CD4-positive, alpha-beta T cell treated with Interleukin-4 for 4 hours (primary cell): ENCODE data around the gene HLA-B.

Source experiments
- DNase-seq: peaks from one replicate; pipeline ENCODE4 v3.0.0-alpha.2; 2020

The HLA-B gene

GRCh38 chr6:31351401-31352309, 5.3 kb downstream of the HLA-B start:
- DNase-seq = no peak

GRCh38 chr6:31351033-31351380, 6.0 kb downstream of the HLA-B start:
- DNase-seq = no peak

GRCh38 chr6:31350196-31351032, 6.6 kb downstream of the HLA-B start:
- no peak for DNase-seq

GRCh38 chr6:31349301-31349700, 7.7 kb downstream of the HLA-B start:
- DNase-seq = no peak

DNA sequence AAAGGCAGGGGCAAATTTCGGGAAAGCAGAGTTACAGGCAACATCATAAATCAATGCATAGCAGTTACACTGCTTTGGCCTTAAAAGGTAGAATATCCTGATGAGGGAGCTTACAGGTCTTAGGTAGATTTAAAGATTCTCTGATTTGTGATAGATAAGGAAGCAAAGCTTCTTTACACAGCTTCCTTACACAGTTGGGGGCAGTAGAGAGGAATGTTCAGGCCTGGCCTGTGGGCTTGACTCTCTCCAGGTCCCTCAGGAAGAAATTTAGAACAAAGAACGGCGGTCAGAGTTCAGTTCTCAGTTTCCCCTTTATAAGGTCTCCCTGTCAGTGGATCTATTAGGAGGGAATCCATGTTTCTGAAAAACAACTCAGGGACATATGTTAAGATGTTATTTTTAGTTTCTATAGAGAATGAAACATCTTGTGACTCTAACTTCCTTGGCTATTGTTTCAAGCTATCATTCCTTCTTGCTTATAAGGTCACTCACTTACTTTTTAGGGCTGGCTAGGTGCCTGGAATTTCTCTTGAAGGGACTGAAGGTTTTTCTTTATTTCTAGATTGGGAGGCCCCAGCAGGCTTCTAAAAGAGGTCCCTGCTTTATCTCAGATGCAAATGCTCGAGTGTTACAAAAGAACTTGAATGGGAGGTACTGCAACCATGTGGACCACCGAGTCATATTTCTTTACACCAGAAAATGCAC, 11.8 kb downstream of the HLA-B start:
- no peak for DNase-seq

DNA sequence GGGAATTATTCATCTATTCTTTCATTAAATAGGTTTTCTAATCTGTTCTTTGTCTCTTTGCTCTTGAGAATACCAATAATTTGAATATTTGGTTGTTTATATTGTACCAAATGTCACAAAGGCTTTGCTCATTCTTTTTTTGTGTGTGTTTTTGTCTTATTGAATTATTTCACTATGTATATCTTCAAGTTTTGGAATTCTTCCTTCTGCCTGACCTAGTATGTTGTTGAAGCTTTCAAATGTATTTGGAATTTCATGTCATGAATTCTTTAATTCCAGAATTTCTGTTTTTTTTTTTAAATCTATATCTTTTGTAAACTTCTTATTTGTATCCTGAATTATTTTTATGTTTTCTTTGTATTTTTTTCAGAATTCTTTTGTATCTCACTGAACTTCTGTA, 16.8 kb downstream of the HLA-B start:
- DNase-seq = no peak

GRCh38 chr6:31339210-31339609, 17.8 kb downstream of the HLA-B start:
- no peak for DNase-seq

GRCh38 chr6:31336896-31337496, 20.0 kb downstream of the HLA-B start:
- no peak for DNase-seq

DNA sequence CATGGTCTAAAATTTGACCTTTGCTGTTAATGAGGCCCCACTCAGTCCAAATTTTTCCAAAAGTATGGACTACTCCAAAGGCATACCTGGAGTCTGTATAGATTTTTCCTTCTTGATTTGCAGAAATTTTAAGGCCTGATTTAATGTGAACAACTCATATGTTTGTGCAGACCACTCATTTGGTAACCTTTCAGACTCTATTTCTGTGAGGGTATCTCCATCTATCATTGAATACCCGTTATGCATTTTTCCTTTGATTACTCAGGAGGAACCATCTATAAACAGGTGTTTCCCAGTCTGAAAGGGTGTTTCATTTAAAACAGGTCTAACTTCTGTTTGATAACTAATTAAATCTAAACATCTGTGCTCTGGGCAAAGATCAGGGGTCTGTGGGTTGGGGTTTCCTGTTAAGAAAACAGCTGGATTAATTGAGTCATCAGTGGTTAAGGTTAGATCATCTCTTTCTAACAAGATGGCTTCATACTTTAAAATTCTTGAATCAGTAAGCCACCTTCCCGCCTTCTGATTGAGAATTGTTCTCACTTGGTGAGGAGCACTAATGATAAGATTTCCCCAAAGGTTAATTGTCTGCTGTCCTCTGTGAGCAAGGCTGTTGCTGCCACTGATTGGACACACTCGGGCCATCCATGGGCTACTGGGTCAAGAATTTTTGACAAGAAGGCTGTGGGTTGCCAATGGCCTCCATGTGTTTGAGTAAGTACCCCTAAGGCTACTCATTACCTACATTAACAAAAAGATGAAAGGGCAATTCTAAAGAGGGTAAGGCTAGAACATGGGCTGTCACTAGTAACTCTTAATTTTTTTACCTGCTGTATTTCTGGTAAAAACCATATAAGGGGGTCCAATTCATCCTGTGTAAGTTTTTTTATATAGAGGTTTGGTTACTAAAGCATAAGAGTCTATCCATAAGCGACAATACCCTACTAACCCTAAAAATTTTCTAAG, 24.1 kb downstream of the HLA-B start:
- peak; percentile 69 for DNase-seq

DNA sequence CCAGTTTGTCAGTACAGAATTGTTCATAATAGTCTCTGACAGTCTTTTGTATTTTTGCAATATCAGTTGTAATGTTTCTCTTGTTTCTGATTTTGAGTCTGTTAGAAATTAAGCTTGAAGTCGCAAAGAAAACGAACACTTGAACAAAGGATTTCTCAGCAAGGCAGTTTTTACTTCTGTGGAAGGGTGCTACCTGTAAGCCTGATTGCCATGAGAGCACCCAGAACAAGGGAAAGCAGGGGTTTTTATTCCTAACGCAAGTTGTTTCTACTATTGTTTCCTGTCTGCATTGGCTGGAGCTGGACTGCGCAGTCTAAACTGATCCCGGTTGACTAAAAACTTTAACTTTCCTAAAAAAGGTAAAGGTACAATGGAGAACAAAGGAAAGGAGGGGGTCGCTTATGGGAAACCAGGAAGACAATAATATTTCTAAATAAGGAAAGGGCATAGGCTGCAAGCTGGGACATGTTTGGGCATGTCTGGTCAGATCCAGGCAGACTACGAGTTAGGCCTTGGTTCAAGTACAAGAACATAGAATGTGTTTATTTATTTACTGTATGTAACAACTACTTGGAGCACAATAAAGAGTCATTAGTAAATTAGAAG, 28.5 kb downstream of the HLA-B start:
- no peak for DNase-seq

- DNase-seq = no peak
These were observed 35.2 kb downstream of the HLA-B start for GRCh38 chr6:31321820-31322219.

- no peak for DNase-seq
These were observed 35.8 kb downstream of the HLA-B start for GRCh38 chr6:31321005-31321707.

GRCh38 chr6:31317036-31317435, 39.9 kb downstream of the HLA-B start:
- no peak for DNase-seq

DNA sequence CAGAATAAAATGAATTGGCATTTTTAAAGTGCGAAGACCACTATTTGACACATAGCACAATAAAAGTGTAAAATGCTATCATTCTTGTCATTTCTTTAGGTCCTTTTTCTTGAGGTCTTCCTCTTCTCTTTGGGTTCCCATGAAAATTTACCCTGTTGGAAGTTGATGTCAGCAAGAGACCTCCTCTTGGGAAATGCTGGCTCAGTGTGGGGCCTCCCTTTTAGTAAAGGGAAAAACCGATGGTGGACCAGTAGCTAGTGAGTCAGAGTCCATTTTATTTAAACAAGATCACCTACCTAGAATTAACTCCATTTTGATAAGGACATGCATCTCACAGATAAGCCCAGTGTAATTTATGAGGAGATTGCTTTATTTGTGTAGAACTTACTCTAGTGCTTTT, 47.3 kb downstream of the HLA-B start:
- no peak for DNase-seq

- no peak for DNase-seq
These were observed 48.2 kb downstream of the HLA-B start for GRCh38 chr6:31308845-31309175.

- peak; percentile 56 for DNase-seq
These were observed 48.7 kb downstream of the HLA-B start for GRCh38 chr6:31308050-31308844.

- no peak for DNase-seq
These were observed 49.3 kb downstream of the HLA-B start for GRCh38 chr6:31307669-31308049.

DNA sequence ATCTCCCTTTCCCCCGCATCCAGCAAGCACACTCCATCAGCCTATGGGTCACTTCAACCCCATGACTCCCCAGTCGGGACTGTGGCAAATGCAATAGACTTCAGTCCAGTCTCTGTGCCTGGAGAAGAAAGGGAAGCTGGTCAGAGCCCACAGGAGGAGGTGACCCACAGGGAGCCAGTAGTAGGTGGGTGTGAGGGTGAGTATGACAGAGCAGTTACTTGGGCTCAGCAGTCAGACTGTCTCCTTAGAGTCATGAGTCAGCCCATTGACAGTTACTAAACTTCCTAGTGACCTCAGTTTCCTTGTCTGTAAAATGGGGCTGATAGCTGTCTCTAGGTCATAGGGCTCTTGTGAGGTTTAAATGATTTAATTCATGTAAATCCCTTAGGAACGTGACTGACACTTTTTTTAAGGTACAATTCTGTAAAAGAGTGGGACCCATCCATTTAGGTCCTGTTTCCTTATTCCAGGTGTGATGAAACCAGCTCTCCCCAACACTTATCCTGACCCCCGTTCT, 51.2 kb downstream of the HLA-B start:
- DNase-seq = no peak

DNA sequence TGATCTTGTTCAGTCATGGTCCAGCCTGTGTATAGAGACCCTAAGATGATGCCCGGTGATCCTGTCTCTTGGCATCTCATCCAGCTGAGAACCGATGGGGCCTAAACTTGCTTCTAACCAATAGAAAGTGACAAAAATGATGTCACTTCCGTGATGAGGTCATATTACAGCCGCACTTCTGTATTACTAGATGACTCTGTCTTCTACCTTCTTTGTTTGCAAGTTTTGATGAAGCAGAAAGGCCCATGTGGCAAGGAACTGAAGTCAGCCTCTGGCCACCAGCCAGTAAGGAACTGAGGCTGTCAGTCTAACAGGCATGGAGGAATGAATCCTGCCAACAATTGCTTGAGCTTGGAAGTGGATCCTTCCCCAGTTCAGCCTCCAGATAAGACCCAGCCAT, 52.3 kb downstream of the HLA-B start:
- no peak for DNase-seq
